Measurements from ENCODE around the gene ATOSA.

Gene ATOSA

GRCh38 chr15:52689562-52689961, 10.4 kb upstream of the ATOSA start:
- FAIRE-seq (peak; percentile 4), DNase-seq (ENCODE audit: insufficient read length, low spot score) (no peak)

GRCh38 chr15:52683580-52683979, 4.4 kb upstream of the ATOSA start:
- no peak for DNase-seq (ENCODE audit: insufficient read length, low spot score)
- FAIRE-seq: no peak

- FAIRE-seq: no peak
- no peak for DNase-seq (ENCODE audit: insufficient read length, low spot score)
These were observed 3.6 kb upstream of the ATOSA start for GRCh38 chr15:52682781-52683180.

GRCh38 chr15:52682200-52682599, 3.0 kb upstream of the ATOSA start:
- FAIRE-seq: no peak

GRCh38 chr15:52681441-52681840, 2.3 kb upstream of the ATOSA start:
- DNase-seq (ENCODE audit: insufficient read length, low spot score) (no peak), FAIRE-seq (no peak)

More at GRCh38 chr15:52682200-52682599, 3.0 kb upstream of the ATOSA start:
- no peak for DNase-seq (ENCODE audit: insufficient read length, low spot score)

GRCh38 chr15:52680761-52681160, 1.6 kb upstream of the ATOSA start:
- DNase-seq (ENCODE audit: insufficient read length, low spot score): no peak
- no peak for FAIRE-seq

- DNase-seq (ENCODE audit: insufficient read length, low spot score) (peak; percentile 5), FAIRE-seq (no peak)
These were observed 828 bp upstream of the ATOSA start for GRCh38 chr15:52680041-52680391.

GRCh38 chr15:52678468-52679231, 538 bp downstream of the ATOSA start:
- DNase-seq (ENCODE audit: insufficient read length, low spot score) (peak; percentile 13), FAIRE-seq (no peak)

GRCh38 chr15:52677593-52678467, 1.4 kb downstream of the ATOSA start:
- FAIRE-seq: no peak
- peak; percentile 41 for DNase-seq (ENCODE audit: insufficient read length, low spot score)

GRCh38 chr15:52674831-52675230, 4.4 kb downstream of the ATOSA start:
- FAIRE-seq (no peak), DNase-seq (ENCODE audit: insufficient read length, low spot score) (no peak)

GRCh38 chr15:52673734-52674133, 5.5 kb downstream of the ATOSA start:
- DNase-seq (ENCODE audit: insufficient read length, low spot score): no peak
- FAIRE-seq: no peak

- no peak for DNase-seq (ENCODE audit: insufficient read length, low spot score)
- FAIRE-seq: no peak
These were observed 5.9 kb downstream of the ATOSA start for GRCh38 chr15:52673312-52673711.

GRCh38 chr15:52672661-52673060, 6.5 kb downstream of the ATOSA start:
- DNase-seq (ENCODE audit: insufficient read length, low spot score) (no peak), FAIRE-seq (no peak)

GRCh38 chr15:52670087-52670486, 9.1 kb downstream of the ATOSA start:
- DNase-seq (ENCODE audit: insufficient read length, low spot score) (no peak), FAIRE-seq (no peak)

GRCh38 chr15:52668133-52668532, 11.1 kb downstream of the ATOSA start:
- FAIRE-seq (no peak), DNase-seq (ENCODE audit: insufficient read length, low spot score) (no peak)

GRCh38 chr15:52667597-52667996, 11.6 kb downstream of the ATOSA start:
- DNase-seq (ENCODE audit: insufficient read length, low spot score): no peak
- FAIRE-seq: no peak

- DNase-seq (ENCODE audit: insufficient read length, low spot score): no peak
- no peak for FAIRE-seq
These were observed 15.5 kb downstream of the ATOSA start for GRCh38 chr15:52663536-52664294.

- DNase-seq (ENCODE audit: insufficient read length, low spot score) (no peak), FAIRE-seq (no peak)
These were observed 17.3 kb downstream of the ATOSA start for GRCh38 chr15:52661909-52662308.

GRCh38 chr15:52660192-52660591, 19.0 kb downstream of the ATOSA start:
- FAIRE-seq (no peak), DNase-seq (ENCODE audit: insufficient read length, low spot score) (no peak)

- DNase-seq (ENCODE audit: insufficient read length, low spot score) (no peak), FAIRE-seq (no peak)
These were observed 20.2 kb downstream of the ATOSA start for GRCh38 chr15:52658955-52659354.

- no peak for DNase-seq (ENCODE audit: insufficient read length, low spot score)
- no peak for FAIRE-seq
These were observed 21.9 kb downstream of the ATOSA start for GRCh38 chr15:52657338-52657737.
